Measurements from ENCODE around the gene RNF212B.

- TF ChIP-seq CTCF (IDR thresholded peaks at IDR 0.05) (no peak), POLR2AphosphoS5 (IDR thresholded peaks at IDR 0.05) (no peak), EP300 (IDR thresholded peaks at IDR 0.05; ENCODE audit: low read depth) (no peak)
These were observed 29.4 kb upstream of the RNF212B start for GRCh38 chr14:23208324-23208723.

Data from transverse colon (tissue), 4 donors.